GM12878 (cell line): ENCODE measurements around the gene FILIP1L. TPM values are rescaled to one million over a fixed set of nuclear protein-coding genes. Genes with fewer than 3 reads are reported as not detected.

ENCODE experiments used
- CHD1 ChIP-seq: IDR thresholded peaks from 2 replicates; pipeline ENCODE4 v1.6.1; 2012; ENCODE audit warnings: low read depth, low read length, improper control_type of control experiment
- CHD2 ChIP-seq: IDR thresholded peaks from 2 replicates; pipeline ENCODE4 v1.6.1; 2011; ENCODE audit warnings: low read depth, low read length, improper control_type of control experiment, borderline replicate concordance
- CREB1 ChIP-seq: IDR thresholded peaks from 2 replicates; pipeline ENCODE4 v1.6.1; 2012; ENCODE audit warnings: low read depth, mild to moderate bottlenecking, inconsistent platforms
- DPF2 ChIP-seq: fragments of 450-650 bp; IDR thresholded peaks from 2 replicates; pipeline ENCODE4 v1.6.1; 2017; ENCODE audit warnings: mild to moderate bottlenecking
- HDAC6 ChIP-seq: fragments of 200-600 bp; sonication (generic); IDR thresholded peaks from one replicate; pipeline ENCODE4 v1.8.0; 2017; ENCODE audit warnings: antibody characterized with exemption; ENCODE audit not compliant: unreplicated experiment
- IKZF1 ChIP-seq: fragments of 450-650 bp; conservative IDR thresholded peaks from 2 replicates; pipeline ENCODE4 v1.6.1; 2017; ENCODE audit warnings: antibody characterized with exemption, mild to moderate bottlenecking
- NFYB ChIP-seq: IDR thresholded peaks from 2 replicates; pipeline ENCODE4 v1.6.1; 2011; ENCODE audit warnings: low read depth, mild to moderate bottlenecking, low read length, improper control_type of control experiment, moderate library complexity; ENCODE audit not compliant: insufficient read depth
- NR2C2 ChIP-seq: IDR thresholded peaks from 2 replicates; pipeline ENCODE4 v1.6.1; 2011; ENCODE audit warnings: borderline replicate concordance, low read depth; ENCODE audit not compliant: control insufficient read depth, insufficient read length
- NRF1 ChIP-seq: conservative IDR thresholded peaks from 2 replicates; pipeline ENCODE4 v1.6.1; 2011; ENCODE audit warnings: mild to moderate bottlenecking, low read depth, low read length, improper control_type of control experiment
- RAD21 ChIP-seq: IDR thresholded peaks from 2 replicates; pipeline ENCODE4 v1.6.1; 2011; ENCODE audit warnings: mild to moderate bottlenecking, low read depth, low read length, moderate library complexity; ENCODE audit not compliant: insufficient read depth
- RAD51 ChIP-seq: fragments of 450-650 bp; IDR thresholded peaks from 2 replicates; pipeline ENCODE4 v1.6.1; 2016; ENCODE audit warnings: moderate library complexity, mild to moderate bottlenecking, inconsistent platforms
- RB1 ChIP-seq: fragments of 450-650 bp; formaldehyde crosslinking; IDR thresholded peaks from 2 replicates; pipeline ENCODE4 v1.6.1; 2017; ENCODE audit warnings: mild to moderate bottlenecking, borderline replicate concordance
- RCOR1 ChIP-seq: conservative IDR thresholded peaks from 2 replicates; pipeline ENCODE4 v1.6.1; 2012; ENCODE audit warnings: low read depth, low read length, improper control_type of control experiment
- TBL1XR1 ChIP-seq: IDR thresholded peaks from 2 replicates; pipeline ENCODE4 v1.6.1; 2012; ENCODE audit warnings: low read depth, low read length, improper control_type of control experiment
- polyA plus RNA-seq, 11 experiments: library from polyadenylated mRNA; depleted of rRNA in 4 of 11; unstranded in 6 of 11; stranded (reverse) in 5 of 11; fragments of >200 nt; fragmentation: Nextera tagmentation in 4 of 11; fragmentation: Illumina TruSeq in 1 of 11; extraction: Ambion mirVana in 4 of 11; extraction: Trizol in 1 of 11; gene quantifications; 1 replicate in 1 of 11; 2 replicates in 10 of 11; pipeline versions ENCODE4 v1.2.1 to v1.2.3, GENCODE V29; 2011 to 2016; ENCODE audit warnings: inconsistent platforms in 2 of 11, missing spikeins in 2 of 11, low read depth in 1 of 11
- total RNA-seq, 4 experiments: library from RNA; depleted of rRNA in 3 of 4; stranded (reverse); fragments of >200 nt in 3 of 4; fragmentation: Illumina TruSeq in 1 of 4; extraction: Trizol in 1 of 4; gene quantifications; 2 replicates each; pipeline versions ENCODE4 v1.2.1 to v1.2.3, GENCODE V29; 2013 to 2021
- TF ChIP-seq, protein P1 (sequence below): fragments of 450-650 bp; IDR thresholded peaks from 2 replicates; pipeline ENCODE4 v1.6.1; 2018; ENCODE audit warnings: mild to moderate bottlenecking, low read depth, moderate library complexity; ENCODE audit not compliant: partially characterized antibody
- TF ChIP-seq, protein P2 (sequence below): fragments of 450-650 bp; conservative IDR thresholded peaks from 2 replicates; pipeline ENCODE4 v1.6.1; 2017; ENCODE audit warnings: mild to moderate bottlenecking, moderate library complexity
- TF ChIP-seq, protein P3 (sequence below): fragments of 450-650 bp; IDR thresholded peaks from 2 replicates; pipeline ENCODE4 v1.6.1; 2016; ENCODE audit warnings: mild to moderate bottlenecking
- TF ChIP-seq, protein P4 (sequence below): IDR thresholded peaks from 2 replicates; pipeline ENCODE4 v1.6.1; 2011; ENCODE audit warnings: borderline replicate concordance, low read depth, mild to moderate bottlenecking, moderate library complexity, mixed read lengths, low read length; ENCODE audit not compliant: insufficient read depth; ENCODE audit errors: extremely low read length
- TF ChIP-seq, protein P5 (sequence below): fragments of 150-350 bp; IDR thresholded peaks from 2 replicates; pipeline ENCODE4 v1.6.1; 2016; ENCODE audit warnings: low read depth, low read length
- TF ChIP-seq, protein P6 (sequence below): fragments of 450-650 bp; IDR thresholded peaks from 2 replicates; pipeline ENCODE4 v1.6.1; 2017; ENCODE audit warnings: borderline replicate concordance

The FILIP1L gene
- total and polyA plus RNA-seq, 10 of the 15 experiments (the other 5 are each of a cell fraction or from before 2014, with no cell fraction given), result 0.24 to 6.1 (median 3.5) TPM

DNA sequence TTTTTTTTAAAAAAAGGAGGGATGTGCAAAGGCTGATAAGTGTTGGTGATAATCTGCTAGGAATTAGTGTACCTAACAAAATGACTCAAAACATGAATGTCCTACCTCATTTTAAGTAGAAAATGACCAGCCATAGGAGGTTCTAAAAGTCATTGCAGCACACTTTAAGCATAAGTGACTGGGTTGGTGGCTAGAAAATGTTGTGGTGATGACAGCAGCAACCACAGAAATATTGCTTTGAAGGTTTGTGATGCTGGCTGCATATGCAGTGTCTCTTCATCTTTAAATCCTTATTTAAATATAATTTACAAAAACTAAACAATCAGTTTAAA lies 241.4 kb downstream of the FILIP1L start (continued):
- TF ChIP-seq, protein P1, sequence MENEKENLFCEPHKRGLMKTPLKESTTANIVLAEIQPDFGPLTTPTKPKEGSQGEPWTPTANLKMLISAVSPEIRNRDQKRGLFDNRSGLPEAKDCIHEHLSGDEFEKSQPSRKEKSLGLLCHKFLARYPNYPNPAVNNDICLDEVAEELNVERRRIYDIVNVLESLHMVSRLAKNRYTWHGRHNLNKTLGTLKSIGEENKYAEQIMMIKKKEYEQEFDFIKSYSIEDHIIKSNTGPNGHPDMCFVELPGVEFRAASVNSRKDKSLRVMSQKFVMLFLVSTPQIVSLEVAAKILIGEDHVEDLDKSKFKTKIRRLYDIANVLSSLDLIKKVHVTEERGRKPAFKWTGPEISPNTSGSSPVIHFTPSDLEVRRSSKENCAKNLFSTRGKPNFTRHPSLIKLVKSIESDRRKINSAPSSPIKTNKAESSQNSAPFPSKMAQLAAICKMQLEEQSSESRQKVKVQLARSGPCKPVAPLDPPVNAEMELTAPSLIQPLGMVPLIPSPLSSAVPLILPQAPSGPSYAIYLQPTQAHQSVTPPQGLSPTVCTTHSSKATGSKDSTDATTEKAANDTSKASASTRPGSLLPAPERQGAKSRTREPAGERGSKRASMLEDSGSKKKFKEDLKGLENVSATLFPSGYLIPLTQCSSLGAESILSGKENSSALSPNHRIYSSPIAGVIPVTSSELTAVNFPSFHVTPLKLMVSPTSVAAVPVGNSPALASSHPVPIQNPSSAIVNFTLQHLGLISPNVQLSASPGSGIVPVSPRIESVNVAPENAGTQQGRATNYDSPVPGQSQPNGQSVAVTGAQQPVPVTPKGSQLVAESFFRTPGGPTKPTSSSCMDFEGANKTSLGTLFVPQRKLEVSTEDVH, result no peak
- TF ChIP-seq NR2C2, result no peak
- TF ChIP-seq IKZF1, result peak; percentile 62
- TF ChIP-seq, protein P2, sequence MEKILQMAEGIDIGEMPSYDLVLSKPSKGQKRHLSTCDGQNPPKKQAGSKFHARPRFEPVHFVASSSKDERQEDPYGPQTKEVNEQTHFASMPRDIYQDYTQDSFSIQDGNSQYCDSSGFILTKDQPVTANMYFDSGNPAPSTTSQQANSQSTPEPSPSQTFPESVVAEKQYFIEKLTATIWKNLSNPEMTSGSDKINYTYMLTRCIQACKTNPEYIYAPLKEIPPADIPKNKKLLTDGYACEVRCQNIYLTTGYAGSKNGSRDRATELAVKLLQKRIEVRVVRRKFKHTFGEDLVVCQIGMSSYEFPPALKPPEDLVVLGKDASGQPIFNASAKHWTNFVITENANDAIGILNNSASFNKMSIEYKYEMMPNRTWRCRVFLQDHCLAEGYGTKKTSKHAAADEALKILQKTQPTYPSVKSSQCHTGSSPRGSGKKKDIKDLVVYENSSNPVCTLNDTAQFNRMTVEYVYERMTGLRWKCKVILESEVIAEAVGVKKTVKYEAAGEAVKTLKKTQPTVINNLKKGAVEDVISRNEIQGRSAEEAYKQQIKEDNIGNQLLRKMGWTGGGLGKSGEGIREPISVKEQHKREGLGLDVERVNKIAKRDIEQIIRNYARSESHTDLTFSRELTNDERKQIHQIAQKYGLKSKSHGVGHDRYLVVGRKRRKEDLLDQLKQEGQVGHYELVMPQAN, result no peak
- TF ChIP-seq, protein P3, sequence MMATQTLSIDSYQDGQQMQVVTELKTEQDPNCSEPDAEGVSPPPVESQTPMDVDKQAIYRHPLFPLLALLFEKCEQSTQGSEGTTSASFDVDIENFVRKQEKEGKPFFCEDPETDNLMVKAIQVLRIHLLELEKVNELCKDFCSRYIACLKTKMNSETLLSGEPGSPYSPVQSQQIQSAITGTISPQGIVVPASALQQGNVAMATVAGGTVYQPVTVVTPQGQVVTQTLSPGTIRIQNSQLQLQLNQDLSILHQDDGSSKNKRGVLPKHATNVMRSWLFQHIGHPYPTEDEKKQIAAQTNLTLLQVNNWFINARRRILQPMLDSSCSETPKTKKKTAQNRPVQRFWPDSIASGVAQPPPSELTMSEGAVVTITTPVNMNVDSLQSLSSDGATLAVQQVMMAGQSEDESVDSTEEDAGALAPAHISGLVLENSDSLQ, result peak; percentile 46; the same call in 1 of the 2 replicates
- TF ChIP-seq RB1, result no peak
- TF ChIP-seq, protein P4, sequence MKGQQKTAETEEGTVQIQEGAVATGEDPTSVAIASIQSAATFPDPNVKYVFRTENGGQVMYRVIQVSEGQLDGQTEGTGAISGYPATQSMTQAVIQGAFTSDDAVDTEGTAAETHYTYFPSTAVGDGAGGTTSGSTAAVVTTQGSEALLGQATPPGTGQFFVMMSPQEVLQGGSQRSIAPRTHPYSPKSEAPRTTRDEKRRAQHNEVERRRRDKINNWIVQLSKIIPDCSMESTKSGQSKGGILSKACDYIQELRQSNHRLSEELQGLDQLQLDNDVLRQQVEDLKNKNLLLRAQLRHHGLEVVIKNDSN, result no peak
- no peak for TF ChIP-seq TBL1XR1
- TF ChIP-seq RAD21, result no peak
- TF ChIP-seq, protein P5, sequence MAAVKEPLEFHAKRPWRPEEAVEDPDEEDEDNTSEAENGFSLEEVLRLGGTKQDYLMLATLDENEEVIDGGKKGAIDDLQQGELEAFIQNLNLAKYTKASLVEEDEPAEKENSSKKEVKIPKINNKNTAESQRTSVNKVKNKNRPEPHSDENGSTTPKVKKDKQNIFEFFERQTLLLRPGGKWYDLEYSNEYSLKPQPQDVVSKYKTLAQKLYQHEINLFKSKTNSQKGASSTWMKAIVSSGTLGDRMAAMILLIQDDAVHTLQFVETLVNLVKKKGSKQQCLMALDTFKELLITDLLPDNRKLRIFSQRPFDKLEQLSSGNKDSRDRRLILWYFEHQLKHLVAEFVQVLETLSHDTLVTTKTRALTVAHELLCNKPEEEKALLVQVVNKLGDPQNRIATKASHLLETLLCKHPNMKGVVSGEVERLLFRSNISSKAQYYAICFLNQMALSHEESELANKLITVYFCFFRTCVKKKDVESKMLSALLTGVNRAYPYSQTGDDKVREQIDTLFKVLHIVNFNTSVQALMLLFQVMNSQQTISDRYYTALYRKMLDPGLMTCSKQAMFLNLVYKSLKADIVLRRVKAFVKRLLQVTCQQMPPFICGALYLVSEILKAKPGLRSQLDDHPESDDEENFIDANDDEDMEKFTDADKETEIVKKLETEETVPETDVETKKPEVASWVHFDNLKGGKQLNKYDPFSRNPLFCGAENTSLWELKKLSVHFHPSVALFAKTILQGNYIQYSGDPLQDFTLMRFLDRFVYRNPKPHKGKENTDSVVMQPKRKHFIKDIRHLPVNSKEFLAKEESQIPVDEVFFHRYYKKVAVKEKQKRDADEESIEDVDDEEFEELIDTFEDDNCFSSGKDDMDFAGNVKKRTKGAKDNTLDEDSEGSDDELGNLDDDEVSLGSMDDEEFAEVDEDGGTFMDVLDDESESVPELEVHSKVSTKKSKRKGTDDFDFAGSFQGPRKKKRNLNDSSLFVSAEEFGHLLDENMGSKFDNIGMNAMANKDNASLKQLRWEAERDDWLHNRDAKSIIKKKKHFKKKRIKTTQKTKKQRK, result no peak
- TF ChIP-seq CHD1, result no peak
- no peak for TF ChIP-seq RAD51
- no peak for TF ChIP-seq RCOR1
- no peak for TF ChIP-seq NRF1
- TF ChIP-seq NFYB, result no peak
- TF ChIP-seq HDAC6, result no peak
- TF ChIP-seq, protein P6, sequence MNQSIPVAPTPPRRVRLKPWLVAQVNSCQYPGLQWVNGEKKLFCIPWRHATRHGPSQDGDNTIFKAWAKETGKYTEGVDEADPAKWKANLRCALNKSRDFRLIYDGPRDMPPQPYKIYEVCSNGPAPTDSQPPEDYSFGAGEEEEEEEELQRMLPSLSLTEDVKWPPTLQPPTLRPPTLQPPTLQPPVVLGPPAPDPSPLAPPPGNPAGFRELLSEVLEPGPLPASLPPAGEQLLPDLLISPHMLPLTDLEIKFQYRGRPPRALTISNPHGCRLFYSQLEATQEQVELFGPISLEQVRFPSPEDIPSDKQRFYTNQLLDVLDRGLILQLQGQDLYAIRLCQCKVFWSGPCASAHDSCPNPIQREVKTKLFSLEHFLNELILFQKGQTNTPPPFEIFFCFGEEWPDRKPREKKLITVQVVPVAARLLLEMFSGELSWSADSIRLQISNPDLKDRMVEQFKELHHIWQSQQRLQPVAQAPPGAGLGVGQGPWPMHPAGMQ, result no peak
- no peak for TF ChIP-seq CHD2
- TF ChIP-seq CREB1, result peak; percentile 82
- peak; percentile 86 for TF ChIP-seq DPF2
